Activated naive CD8-positive, alpha-beta T cell treated with anti-CD3 and anti-CD28 coated beads, Interleukin-2, amount 50 U/mL, for 16 hours (primary cell): ENCODE data around the gene POU6F1.

Source experiments
- DNase-seq: peaks from one replicate; pipeline ENCODE4 v3.0.0-alpha.2; 2020; ENCODE audit warnings: low read depth, low spot score

The POU6F1 gene

DNA sequence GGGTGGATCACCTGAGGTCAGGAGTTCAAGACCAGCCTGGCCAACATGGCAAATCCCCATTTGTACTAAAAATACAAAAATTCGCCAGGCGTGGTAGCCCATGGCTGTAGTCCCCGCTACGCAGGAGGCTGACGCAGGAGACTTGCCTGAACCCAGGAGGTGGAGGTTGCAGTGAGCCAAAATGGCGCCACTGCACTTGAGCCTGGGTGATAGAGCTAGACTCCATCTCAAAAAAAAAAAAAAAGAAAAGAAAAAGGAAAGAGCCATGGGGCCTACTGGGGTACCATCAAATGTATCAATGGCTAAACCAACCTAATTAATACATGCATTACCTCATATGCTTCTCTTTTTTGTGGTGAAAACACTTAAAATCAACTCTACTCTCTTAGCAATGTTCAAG is 55.6 kb downstream of the POU6F1 start:
- DNase-seq = no peak

DNA sequence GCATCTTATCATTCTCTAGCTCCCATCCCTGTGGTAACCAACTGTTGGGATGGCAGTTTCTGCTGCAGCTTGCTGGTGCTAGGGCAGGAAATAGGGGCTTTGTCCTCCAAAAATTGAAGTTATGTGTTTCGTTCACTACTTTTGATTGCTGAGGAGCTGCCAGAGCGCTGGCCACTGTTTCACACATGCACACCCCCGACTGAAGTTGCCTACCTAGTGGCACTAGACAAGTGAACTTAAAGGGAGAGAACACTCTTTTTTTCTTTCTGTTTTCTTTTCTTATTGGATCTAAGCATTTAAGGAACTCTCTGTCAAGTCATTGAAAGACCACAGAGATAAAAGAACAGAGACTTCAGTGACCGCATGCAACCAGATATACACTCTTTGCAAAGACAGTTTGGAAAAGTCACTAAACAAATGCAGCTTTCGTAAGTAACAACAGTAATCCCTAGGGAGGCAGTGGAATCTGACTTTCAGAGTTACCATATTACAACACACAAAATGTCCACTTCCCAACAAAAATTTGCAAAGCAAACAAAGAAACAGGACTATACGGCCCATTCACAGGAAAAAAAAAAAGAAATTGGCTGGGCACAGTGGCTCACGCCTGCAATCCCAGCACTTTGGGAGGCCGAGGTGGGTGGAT is 56.9 kb downstream of the POU6F1 start:
- no peak for DNase-seq

DNA sequence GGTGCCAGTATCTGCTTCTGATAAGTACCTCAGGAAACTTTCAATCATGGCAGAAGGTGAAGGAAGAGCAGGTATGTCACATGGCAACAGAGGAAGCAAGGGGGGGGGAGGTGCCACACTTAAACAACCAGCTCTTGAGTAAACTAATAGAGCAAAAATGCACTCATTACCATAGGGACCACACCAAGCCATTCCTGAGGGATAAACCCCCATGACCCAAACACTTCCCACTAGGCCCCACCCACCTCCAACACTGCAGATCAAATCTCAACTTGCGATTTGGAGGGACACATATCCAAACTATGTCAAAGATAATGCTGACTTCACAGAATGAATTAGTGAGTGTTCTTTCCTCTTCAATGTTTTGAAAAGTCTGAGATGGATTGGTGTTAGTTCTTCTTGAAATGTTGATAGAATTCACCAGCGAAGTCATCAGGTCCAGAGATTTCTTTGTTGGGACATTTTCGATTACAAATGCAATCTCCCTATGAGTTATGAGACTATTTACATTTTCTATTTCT is 61.6 kb downstream of the POU6F1 start:
- DNase-seq = no peak

DNA sequence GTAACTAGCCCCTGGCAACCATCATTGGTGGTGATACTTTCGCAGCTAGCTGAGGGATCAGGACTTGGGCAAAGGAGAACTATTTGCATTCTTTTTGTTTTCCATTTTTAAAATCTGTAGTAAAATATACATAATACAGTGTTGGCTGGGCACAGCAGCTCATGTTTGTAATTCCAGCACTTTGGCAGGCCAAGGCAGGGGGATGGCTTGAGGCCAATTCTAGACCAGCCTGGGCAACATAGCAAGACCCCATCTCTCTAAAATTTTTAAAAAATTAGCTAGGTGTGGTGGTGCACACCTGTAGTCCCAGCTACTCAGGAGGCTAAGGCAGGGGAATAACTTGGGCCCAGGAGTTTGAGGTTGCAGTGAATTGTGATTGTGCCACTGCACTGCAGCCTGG is 64.9 kb downstream of the POU6F1 start:
- DNase-seq = no peak

DNA sequence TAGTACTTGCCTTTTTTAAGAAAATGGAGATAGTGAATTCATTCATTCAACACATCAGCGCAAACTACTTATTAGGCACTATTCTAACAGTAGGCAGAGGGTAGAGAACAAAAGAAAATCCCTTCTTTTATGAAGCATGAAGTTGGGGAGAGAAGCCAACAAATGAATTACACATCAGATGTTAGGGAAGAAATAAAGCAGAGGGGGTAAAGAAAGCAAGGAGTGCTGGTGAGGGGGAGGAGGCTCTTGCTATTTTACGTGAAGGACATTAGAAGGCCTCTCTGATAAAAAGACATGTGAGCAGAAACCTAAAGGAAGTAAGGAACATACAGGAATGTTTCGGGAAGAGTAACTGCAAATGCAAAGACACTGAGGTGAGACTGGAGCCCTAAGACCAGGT is 67.1 kb downstream of the POU6F1 start:
- no peak for DNase-seq

DNA sequence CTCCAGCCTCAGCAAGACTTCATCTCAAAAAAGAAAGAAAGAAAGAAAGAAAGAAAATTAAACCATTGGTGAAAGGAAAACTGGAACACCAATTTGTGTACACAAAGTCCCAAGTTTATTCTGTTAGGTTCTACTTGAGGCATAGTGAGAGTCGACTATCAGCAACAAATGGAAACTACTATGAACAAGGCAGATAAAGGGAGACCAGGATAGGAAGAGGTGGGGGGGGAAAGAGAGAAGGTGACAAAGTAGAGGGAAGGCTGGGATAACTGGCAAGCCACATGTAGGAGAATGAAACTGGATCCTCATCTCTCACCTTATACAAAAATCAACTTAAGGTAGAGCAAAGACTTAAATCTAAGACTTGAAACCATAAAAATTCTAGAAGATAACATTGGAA is 70.6 kb downstream of the POU6F1 start:
- no peak for DNase-seq

DNA sequence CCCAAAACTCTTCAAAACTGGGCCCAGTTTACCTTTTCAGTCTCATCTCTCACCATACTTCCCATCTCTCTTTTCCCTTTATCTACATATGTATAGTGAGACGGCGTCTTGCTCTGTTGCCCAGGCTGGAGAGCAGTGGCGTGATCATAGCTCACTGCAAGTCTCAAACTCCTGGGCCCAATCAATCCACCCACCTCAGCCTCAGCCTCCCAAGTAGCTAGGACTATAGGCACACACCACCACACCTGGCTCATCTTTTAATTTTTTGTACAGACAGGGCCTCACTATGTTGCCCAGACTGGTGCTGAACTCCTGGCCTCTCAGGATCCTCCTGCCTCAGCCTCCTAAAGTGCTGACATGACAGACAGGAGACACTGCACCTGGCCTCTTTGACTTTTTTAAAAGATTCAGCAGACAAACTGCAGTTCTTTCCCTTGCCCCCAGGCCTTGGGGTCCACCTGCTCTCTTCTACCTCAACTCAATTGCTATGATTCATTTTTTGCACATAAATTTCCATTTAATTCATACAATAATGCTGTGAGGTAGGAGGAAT is 78.5 kb downstream of the POU6F1 start:
- DNase-seq = no peak
